Body of pancreas (tissue), 4 donors: Measurements from ENCODE around the gene ST3GAL4.

Experiments
- CTCF ChIP-seq, 7 experiments: fragments of 450-650 bp in 4 of 7; fragments of 200-600 bp in 3 of 7; sonication (generic) in 3 of 7; IDR thresholded peaks; one replicate each; pipeline ENCODE4 v1.5.1; 2016 to 2019; ENCODE audit warnings: antibody characterized with exemption in 7 of 7
- POLR2A ChIP-seq, 3 donors: fragments of 450-650 bp; IDR thresholded peaks; one replicate each; pipeline ENCODE4 v1.6.1; 2016; ENCODE audit warnings: antibody characterized with exemption in 3 of 3, mild to moderate bottlenecking in 2 of 3

- TF ChIP-seq CTCF (IDR thresholded peaks at IDR 0.05) (no peak), POLR2A (IDR thresholded peaks at IDR 0.05) (no peak)
Measured at GRCh38 chr11:126390272-126390867, 34.9 kb downstream of the ST3GAL4 start.
